GM19239 (cell line): ENCODE measurements around the gene CDC42EP5.
"Not testable (repeated sequence)": the region's sequence is repeated elsewhere in the genome, so short reads cannot be mapped to it uniquely, and the experiment has no call there.

Experiments used
- DNase-seq: peaks from one replicate; pipeline ENCODE4 v3.0.0; 2011; ENCODE audit warnings: low spot score; ENCODE audit not compliant: insufficient read length
- FAIRE-seq: peaks from 2 replicates; lab custom pipeline; 2011; peaks lifted over from hg19 to GRCh38; lab: Jason Lieb, UNC

The CDC42EP5 gene

DNA sequence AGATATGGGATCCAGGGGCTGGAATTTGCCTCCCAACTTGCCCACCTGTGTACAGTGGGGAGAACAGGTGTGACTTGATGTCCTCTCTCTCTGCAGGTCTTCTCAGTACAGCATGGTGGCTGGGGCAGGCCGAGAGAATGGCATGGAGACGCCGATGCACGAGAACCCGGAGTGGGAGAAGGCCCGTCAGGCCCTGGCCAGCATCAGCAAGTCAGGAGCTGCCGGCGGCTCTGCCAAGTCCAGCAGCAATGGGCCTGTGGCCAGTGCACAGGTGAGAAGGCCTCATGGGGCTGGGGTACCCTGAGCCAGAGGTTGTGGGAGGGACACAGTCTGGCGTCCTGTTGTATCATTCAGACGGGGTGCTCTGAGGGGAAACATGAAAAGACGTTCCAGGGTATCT lies 21.1 kb downstream of the CDC42EP5 start:
- DNase-seq, result no peak
- FAIRE-seq, result no peak

GRCh38 chr19:54451331-54451871 lies 21.7 kb downstream of the CDC42EP5 start:
- DNase-seq (no peak), FAIRE-seq (no peak)

DNA sequence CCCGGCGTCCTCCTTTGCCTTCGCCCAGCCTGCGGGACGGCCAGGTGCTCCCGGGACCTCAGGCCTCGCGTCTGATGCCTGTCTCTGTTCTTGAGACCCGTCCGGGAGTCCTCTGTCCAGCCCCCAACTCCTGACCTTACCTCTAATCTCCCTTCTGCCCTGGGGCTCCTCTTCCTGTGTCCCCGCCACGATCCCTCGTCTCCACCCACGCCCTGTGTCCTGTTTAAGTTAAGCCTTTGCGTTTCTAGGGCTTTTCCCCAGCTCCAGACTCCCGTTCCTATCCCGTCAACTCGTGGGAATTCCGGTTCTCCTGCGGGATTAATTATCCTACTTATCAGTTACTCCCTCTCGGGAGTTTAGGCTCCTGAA lies 23.4 kb downstream of the CDC42EP5 start:
- FAIRE-seq, result peak; percentile 40
- no peak for DNase-seq

DNA sequence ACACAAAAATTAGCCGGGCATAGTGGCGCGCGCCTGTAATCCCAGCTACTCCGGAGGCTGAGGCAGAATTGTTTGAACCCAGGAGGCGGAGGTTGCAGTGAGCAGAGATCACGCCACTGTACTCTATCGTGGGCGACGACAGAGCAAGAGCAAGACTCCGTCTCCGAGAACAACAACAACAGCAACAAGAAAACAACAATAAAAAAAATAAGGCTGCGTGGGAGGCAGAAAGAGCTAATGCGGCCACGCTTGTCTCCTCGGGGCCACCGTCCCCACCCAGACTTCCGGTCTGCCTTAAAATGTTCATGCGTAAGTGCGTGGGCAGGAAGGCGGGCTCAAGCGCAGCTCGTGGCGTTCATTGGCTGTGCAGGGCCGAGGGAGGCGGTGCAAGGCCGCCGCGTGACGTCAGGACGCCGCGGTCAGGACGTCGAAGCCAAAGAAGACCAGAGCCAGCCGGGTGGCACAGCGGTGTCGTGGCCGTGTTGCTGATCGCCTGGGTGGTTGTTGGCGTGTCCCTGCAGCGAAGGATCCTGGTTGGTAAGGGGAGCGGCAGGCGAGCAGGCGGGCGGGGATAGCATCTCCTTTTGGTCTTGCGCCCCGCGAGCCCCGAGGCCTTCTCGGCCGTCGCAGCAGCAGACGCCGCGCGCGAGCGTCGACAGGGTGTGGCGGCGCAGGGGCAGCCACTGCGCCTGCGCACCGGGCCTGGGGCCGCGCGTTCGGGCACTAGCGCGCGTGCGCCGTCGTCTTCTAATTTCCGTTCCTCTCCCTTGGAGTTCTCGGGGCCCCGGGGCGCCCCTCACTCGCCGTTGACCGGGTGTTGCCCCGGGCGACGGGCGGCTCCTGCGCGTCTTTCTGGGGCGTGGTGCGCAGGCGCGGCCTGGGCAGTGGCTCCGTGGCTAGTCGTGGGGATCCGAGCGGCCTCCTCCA lies 24.1 kb downstream of the CDC42EP5 start, which contains the start of gene LENG8:
Gene LENG8 (plus strand): TSS at position 426 of the 927 bp plus-strand sequence. CDS start 2,146 bp downstream, outside the sequence.
- DNase-seq, result peak; percentile 91

DNA sequence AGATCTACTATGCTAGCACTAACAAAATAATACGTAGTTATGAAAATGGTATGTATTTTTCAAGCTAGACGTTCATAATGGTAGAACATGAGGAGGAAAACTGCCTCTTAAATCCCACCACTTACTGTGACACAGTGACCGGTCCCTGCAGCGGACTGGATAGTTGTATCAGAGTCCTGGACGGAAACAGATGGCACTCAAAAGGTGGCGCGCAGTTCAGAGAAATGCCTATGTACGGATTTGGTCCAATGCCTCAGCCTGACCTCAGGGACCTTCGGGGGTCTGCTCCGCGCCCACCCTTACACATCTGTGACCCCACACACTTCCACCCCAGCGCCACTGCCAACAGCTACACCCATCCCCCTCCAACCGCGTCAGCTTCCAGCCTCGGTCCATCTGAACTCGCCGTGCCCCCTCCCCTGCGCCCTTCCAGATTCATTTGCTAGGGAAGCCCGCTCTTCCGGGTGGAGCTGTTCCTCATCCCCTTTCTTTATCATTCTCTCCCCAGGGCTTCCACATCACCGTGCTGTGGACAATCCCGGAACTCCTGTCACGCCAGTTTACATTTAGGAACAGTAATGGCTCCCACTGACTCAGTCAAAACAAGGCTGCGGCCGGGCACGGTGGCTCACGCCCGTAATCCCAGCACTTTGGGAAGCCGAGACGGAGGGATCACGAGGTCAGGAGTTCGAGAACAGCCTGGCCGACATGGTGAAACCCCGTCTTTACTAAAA lies 24.9 kb downstream of the CDC42EP5 start:
- FAIRE-seq, result no peak

More for the DNA sequence above, 24.1 kb downstream of the CDC42EP5 start, which contains the start of gene LENG8:
- FAIRE-seq, result peak; percentile 96

DNA sequence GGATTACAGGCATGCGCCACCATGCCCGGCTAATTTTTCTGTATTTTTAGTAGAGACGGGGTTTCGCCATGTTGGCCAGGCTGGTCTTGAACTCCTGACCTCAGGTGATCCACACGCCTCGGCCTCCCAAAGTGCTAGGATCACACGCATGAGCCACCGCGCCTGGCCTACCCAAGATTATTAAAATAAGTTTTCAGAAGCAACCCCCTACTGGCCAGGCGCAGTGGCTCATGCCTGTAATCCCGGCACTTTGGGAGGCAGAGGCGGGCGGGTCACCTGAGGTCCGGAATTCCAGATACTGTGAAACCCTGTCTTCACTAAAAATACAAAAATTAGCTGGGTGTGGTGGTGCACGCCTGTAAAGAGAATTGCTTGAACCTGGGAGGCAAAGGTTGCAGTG lies 26.7 kb downstream of the CDC42EP5 start:
- not testable (repeated sequence) for FAIRE-seq, DNase-seq

More for the DNA sequence above, 24.9 kb downstream of the CDC42EP5 start:
- no peak for DNase-seq

DNA sequence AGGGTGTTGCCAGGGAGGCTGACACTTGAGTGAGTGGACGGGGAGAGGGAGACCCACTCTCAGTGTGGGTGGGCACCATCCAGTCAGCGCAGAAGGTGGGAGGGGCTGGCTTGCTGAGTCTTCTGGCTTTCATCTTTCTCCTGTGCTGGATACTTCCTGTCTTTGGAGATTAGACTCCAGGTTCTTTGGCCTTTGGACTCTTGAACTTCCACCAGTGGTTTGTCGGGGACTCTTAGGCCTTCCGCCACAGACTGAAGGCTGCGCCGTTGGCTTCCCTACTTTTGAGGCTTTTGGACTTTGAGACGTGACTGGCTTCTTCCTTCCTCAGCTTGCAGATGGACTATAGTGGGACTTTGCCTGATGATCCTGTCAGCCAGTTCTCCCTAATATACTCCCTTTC lies 28.4 kb downstream of the CDC42EP5 start:
- no peak for DNase-seq
- FAIRE-seq, result no peak

GRCh38 chr19:54440641-54441040 lies 32.5 kb downstream of the CDC42EP5 start:
- no peak for FAIRE-seq
- DNase-seq, result no peak

DNA sequence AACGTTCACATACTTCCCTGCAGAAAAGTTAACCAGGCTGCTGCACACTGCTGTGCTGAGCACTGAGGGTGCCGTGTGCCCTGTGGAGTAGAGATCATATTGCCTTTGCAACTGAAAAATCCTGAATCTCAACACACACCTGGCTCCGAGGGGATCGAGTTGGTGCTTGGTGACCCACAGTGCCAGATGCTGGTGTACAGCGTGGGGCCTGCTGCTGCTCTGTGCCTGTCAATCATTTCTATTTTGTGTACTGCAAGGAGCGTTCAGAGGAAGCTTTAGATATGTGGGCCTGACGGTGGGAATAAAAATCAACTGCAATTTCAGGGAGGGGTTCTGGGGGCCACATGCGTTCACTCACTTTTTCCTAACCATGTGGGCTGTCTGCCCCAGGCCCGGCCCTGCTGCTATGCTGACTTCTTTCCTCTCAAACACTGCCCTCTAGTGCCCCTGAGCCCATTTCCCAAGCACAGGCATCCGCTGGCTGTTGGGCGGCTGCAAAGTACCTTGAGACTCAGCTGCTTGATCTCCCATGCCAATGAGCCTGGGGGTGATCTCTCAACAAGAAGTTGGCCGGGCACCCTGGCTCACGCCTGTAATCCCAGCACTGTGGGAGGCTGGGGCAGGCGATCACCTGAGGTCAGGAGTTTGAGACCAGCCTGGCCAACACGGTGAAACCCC lies 33.8 kb downstream of the CDC42EP5 start:
- FAIRE-seq (no peak), DNase-seq (no peak)

- DNase-seq, result no peak
- FAIRE-seq, result no peak
Observed at GRCh38 chr19:54436628-54437252, 36.4 kb downstream of the CDC42EP5 start.

DNA sequence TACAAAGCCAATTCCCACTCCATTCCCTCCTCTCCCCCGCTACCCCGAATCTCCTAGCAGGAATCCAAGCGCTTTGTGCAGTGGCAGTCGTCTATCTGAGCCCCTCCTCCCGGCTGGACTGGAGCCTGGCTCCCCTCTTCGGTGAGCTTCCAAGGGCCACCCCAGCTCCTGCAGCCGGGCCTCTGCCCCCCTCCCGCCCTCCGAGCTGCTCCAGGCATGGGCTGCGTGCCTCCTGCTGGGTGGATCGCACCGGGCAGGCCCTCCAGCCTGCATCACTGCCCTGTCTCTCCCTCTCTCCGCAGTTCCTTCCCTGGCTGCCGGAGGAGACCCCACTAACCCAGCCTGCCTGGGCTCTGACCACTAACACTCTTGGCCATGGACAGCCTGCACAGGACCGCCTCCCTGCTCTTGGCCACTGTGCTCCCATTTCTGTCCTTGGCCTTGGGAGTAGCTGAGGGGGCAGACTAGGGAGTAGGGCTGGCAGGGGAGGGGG lies 37.0 kb downstream of the CDC42EP5 start:
- DNase-seq, result no peak
- FAIRE-seq, result no peak

DNA sequence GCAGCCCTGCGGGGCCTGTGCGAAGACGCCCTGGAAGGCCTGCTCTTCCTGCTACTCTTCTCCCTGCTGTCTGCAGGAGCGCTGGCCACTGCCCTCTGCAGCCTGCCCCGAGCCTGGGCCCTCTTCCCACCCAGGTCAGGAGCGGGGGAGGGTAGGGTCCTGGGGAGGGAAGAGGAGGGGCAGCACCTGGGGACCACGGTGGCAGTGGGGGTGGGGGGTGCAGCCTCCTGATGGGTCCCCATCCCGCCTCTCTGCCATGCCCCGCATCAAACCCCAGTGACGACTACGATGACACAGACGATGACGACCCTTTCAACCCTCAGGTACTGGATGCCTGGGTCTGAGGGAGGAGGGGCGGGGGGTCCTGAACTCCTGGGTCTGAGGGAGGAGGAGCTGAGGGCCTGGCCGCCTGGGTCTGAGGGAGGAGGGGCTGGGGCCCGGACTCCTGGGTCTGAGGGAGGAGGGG lies 37.5 kb downstream of the CDC42EP5 start:
- no peak for FAIRE-seq
- no peak for DNase-seq

DNA sequence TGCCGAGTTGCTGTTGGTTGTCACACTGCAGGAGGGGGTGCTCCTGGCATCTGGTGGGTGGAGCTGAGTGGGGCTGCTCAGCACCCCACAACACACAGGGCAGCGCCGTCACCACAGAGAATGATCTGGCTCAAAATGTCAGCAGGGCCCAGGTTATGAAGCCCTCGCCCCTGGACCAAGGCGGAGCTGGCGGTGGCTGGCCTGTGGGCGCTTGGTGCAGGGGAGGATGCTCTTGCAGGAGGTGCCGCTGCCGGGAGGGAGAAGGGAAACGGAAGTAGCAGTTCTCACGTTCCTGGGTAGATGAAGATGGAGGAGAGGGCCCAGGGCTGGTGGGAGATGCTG lies 38.3 kb downstream of the CDC42EP5 start:
- FAIRE-seq, result no peak
- no peak for DNase-seq

GRCh38 chr19:54434112-54434872 lies 38.8 kb downstream of the CDC42EP5 start:
- no peak for DNase-seq
- FAIRE-seq, result no peak

DNA sequence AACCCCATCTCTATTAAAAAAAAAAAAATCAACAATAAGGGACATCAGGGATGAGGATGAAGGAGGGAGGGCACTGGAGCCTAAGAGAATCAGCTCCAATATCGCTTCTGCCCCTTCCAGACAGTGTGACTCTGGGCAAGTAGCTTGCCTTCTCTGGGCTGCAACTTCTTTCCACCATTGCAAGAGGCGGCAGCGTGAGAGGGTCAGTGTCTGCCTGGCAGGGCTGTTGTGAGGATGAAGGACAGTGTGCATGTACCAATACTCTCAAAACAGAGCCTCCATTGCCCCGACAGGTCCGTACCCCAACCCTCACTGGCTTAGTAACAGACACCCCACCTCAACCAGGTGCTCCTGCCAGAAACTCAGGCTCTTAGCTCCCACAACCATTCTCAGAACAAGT lies 39.4 kb downstream of the CDC42EP5 start:
- DNase-seq (no peak), FAIRE-seq (no peak)

DNA sequence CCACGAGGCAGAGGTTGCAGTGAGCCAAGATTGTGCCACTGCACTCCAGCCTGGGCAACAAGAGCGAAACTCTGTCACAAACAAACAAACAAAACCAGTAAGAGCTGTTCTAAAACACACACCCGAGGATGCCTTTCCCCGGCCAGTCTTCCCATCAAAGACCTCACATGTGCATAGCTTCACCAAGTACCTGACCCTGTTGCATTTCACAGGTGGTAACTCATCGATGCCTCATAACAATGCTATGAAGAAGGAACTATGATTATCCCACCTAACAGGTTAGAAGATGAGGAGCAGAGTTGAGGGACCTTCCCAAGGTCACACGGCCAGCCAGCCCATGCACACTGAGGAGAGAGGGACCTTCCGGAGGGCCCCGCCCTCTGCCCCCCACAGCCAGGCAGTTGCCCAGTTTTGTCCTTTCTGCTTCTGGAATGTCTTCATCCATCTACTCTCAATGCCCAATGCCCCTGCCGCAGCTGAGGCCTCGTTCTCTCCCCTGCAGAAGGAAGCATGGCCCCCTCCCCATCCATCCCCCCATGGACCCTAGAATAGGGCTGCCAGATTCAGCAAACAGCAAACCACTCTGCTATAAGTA lies 40.9 kb downstream of the CDC42EP5 start:
- FAIRE-seq, result no peak
- no peak for DNase-seq

- FAIRE-seq, result no peak
- no peak for DNase-seq
Observed at GRCh38 chr19:54431255-54431838, 41.7 kb downstream of the CDC42EP5 start.
